GM12878 (cell line): ENCODE data around the gene SPRY4. TPM values are rescaled to one million over a fixed set of nuclear protein-coding genes. Genes with fewer than 3 reads are reported as not detected.

Source experiments
- ATAC-seq: fragments of 200-7000 bp; cut with Tn5 transposase; 3 replicates; pipeline ENCODE4 v1.9.1; 2020; ENCODE audit warnings: mild to moderate bottlenecking, moderate library complexity
- BruUV-seq: library from RNA; stranded (reverse); fragments of 400-500 nt; replicated peaks from 2 replicates; lab custom pipeline; 2021; lab: Mats Ljungman, UMichigan
- CTCF ChIA-PET: fragments of 300-600 bp; sonication (Branson Sonifier 250); formaldehyde crosslinking; extraction: SDS; loops from one replicate; lab custom pipeline; 2021; ENCODE audit warnings: inconsistent platforms; lab: Yijun Ruan, JAX
- POLR2A ChIA-PET: fragments of 350-600 bp; formaldehyde crosslinking; extraction: SDS; loops from one replicate; lab custom pipeline; 2021; ENCODE audit warnings: inconsistent platforms; lab: Charles Lee
- RAD21 ChIA-PET: fragments of 300-600 bp; sonication (Branson Sonifier 250); formaldehyde crosslinking; loops from one replicate; lab custom pipeline; 2023; ENCODE audit warnings: antibody characterized with exemption; ENCODE audit not compliant: unreplicated experiment; lab: Charles Lee
- SMC1A ChIA-PET: fragments of 300-600 bp; sonication (Branson Sonifier 250); formaldehyde crosslinking; loops from one replicate; lab custom pipeline; 2023; ENCODE audit not compliant: unreplicated experiment, uncharacterized antibody; lab: Charles Lee
- DNase-seq: peaks from one replicate; pipeline ENCODE4 v3.0.0-alpha.2; 2011; ENCODE audit warnings: low read depth, low spot score
- FAIRE-seq: peaks from 3 replicates; lab custom pipeline; 2011; peaks lifted over from hg19 to GRCh38; lab: Jason Lieb, UNC
- H2AFZ ChIP-seq: 2 replicates; pipeline ENCODE4 v1.6.0; 2011; ENCODE audit warnings: low read depth, low read length, control low read depth; ENCODE audit not compliant: control insufficient read depth
- H3K27ac ChIP-seq: 2 replicates; pipeline ENCODE4 v1.5.1; 2011; ENCODE audit warnings: control low read depth; ENCODE audit not compliant: control insufficient read depth, insufficient read depth
- H3K27me3 ChIP-seq, 2 experiments: replicated peaks in 1 of 2; 2 replicates each; pipeline versions ENCODE4 v1.6.0 to v1.6.1; 2011; ENCODE audit warnings: low read length in 1 of 2; ENCODE audit not compliant: control insufficient read depth in 2 of 2, insufficient read depth in 2 of 2
- H3K36me3 ChIP-seq, 2 experiments: 2 replicates each; pipeline ENCODE4 v1.5.1; 2011; ENCODE audit warnings: low read length in 1 of 2; ENCODE audit not compliant: control insufficient read depth in 2 of 2, insufficient read depth in 2 of 2
- H3K4me1 ChIP-seq: 2 replicates; pipeline ENCODE4 v1.6.1; 2011; ENCODE audit warnings: mild to moderate bottlenecking, low read length, moderate library complexity, mixed read lengths; ENCODE audit not compliant: control insufficient read depth, insufficient read depth
- H3K4me2 ChIP-seq: 2 replicates; pipeline ENCODE4 v1.6.0; 2011; ENCODE audit warnings: control low read depth; ENCODE audit not compliant: control insufficient read depth, insufficient read depth
- H3K4me3 ChIP-seq: fragments of 200-600 bp; sonication (generic); 2 replicates; pipeline ENCODE4 v1.5.1; 2016
- H3K79me2 ChIP-seq: 2 replicates; pipeline ENCODE4 v1.6.0; 2011; ENCODE audit warnings: low read length; ENCODE audit not compliant: control insufficient read depth, insufficient read depth
- H3K9ac ChIP-seq: 2 replicates; pipeline ENCODE4 v1.8.0; 2011; ENCODE audit warnings: low read length, control low read depth, mixed read lengths; ENCODE audit not compliant: control insufficient read depth, insufficient read depth
- H3K9me3 ChIP-seq: replicated peaks from 3 replicates; pipeline ENCODE4 v1.5.1; 2011; ENCODE audit warnings: mild to moderate bottlenecking, low read length; ENCODE audit not compliant: control insufficient read depth, insufficient read depth
- H4K20me1 ChIP-seq: 2 replicates; pipeline ENCODE4 v1.6.0; 2011; ENCODE audit not compliant: control insufficient read depth, insufficient read depth
- CBFB ChIP-seq: IDR thresholded peaks from 2 replicates; pipeline ENCODE4 v1.6.1; 2016; ENCODE audit warnings: antibody characterized with exemption, low read depth
- ESRRA ChIP-seq: IDR thresholded peaks from 2 replicates; pipeline ENCODE4 v1.6.1; 2012; ENCODE audit warnings: mild to moderate bottlenecking, low read length, improper control_type of control experiment
- EZH2 ChIP-seq: IDR thresholded peaks from 2 replicates; pipeline ENCODE4 v1.6.1; 2012; ENCODE audit warnings: low read depth, mild to moderate bottlenecking, control low read depth, inconsistent platforms, low read length, borderline replicate concordance; ENCODE audit not compliant: control insufficient read depth
- MEF2A ChIP-seq: IDR thresholded peaks from 2 replicates; pipeline ENCODE4 v1.6.1; 2011; ENCODE audit warnings: low read depth, mild to moderate bottlenecking, low read length, moderate library complexity; ENCODE audit not compliant: insufficient read depth
- NBN ChIP-seq: fragments of 450-650 bp; IDR thresholded peaks from 2 replicates; pipeline ENCODE4 v1.6.1; 2016
- NFYA ChIP-seq: IDR thresholded peaks from 2 replicates; pipeline ENCODE4 v1.6.1; 2011; ENCODE audit warnings: low read depth, mild to moderate bottlenecking, low read length, improper control_type of control experiment, borderline replicate concordance
- NFYB ChIP-seq: IDR thresholded peaks from 2 replicates; pipeline ENCODE4 v1.6.1; 2011; ENCODE audit warnings: low read depth, mild to moderate bottlenecking, low read length, improper control_type of control experiment, moderate library complexity; ENCODE audit not compliant: insufficient read depth
- PML ChIP-seq: IDR thresholded peaks from 2 replicates; pipeline ENCODE4 v1.6.1; 2012; ENCODE audit warnings: low read length, inconsistent platforms
- RCOR1 ChIP-seq: conservative IDR thresholded peaks from 2 replicates; pipeline ENCODE4 v1.6.1; 2012; ENCODE audit warnings: low read depth, low read length, improper control_type of control experiment
- ZNF592 ChIP-seq: fragments of 450-650 bp; IDR thresholded peaks from 2 replicates; pipeline ENCODE4 v1.6.1; 2017; ENCODE audit warnings: mild to moderate bottlenecking, moderate library complexity
- whole genome bisulfite sequencing: methylation state at CpG from one replicate; pipeline ENCODE4 v1.1.6; 2016; ENCODE audit warnings: low lambda C conversion rate; ENCODE audit not compliant: insufficient replicate concordance, insufficient coverage; ENCODE audit errors: missing lambda C conversion rate; 5-methylcytosine and 5-hydroxymethylcytosine counted together
- in situ Hi-C: fragments of 300-500 bp; cut with MboI; formaldehyde crosslinking; loops from 9 replicates; pipeline ENCODE4 v1.14.3; 2018; ENCODE audit warnings: mixed read lengths
- intact Hi-C: fragments of 100-400 bp; cut with micrococcal nuclease; formaldehyde crosslinking; loops from one replicate; pipeline ENCODE4 v1.14.2; 2022; ENCODE audit not compliant: unreplicated experiment
- polyA plus RNA-seq, 11 experiments: library from polyadenylated mRNA; depleted of rRNA in 4 of 11; unstranded in 6 of 11; stranded (reverse) in 5 of 11; fragments of >200 nt; fragmentation: Nextera tagmentation in 4 of 11; fragmentation: Illumina TruSeq in 1 of 11; extraction: Ambion mirVana in 4 of 11; extraction: Trizol in 1 of 11; gene quantifications; 1 replicate in 1 of 11; 2 replicates in 10 of 11; pipeline versions ENCODE4 v1.2.1 to v1.2.3, GENCODE V29; 2011 to 2016; ENCODE audit warnings: inconsistent platforms in 2 of 11, missing spikeins in 2 of 11, low read depth in 1 of 11
- total RNA-seq, 4 experiments: library from RNA; depleted of rRNA in 3 of 4; stranded (reverse); fragments of >200 nt in 3 of 4; fragmentation: Illumina TruSeq in 1 of 4; extraction: Trizol in 1 of 4; gene quantifications; 2 replicates each; pipeline versions ENCODE4 v1.2.1 to v1.2.3, GENCODE V29; 2013 to 2021
- TF ChIP-seq, protein P1 (sequence below): IDR thresholded peaks from 2 replicates; pipeline ENCODE4 v1.6.1; 2011; ENCODE audit warnings: borderline replicate concordance, low read depth, mild to moderate bottlenecking, moderate library complexity, low read length; ENCODE audit not compliant: insufficient read depth, poor library complexity, severe bottlenecking
- TF ChIP-seq, protein P2 (sequence below): IDR thresholded peaks from 2 replicates; pipeline ENCODE4 v1.6.1; 2011; ENCODE audit warnings: borderline replicate concordance, low read depth, mild to moderate bottlenecking, moderate library complexity, mixed read lengths, low read length; ENCODE audit not compliant: insufficient read depth; ENCODE audit errors: extremely low read length
- TF ChIP-seq, protein P3 (sequence below): IDR thresholded peaks from 2 replicates; pipeline ENCODE4 v1.6.1; 2012; ENCODE audit warnings: improper control_type of control experiment, low read depth, low read length; ENCODE audit not compliant: insufficient replicate concordance

Gene SPRY4
- total and polyA plus RNA-seq, 10 of the 15 experiments (the other 5 are each of a cell fraction or from before 2014, with no cell fraction given) = 0.04 to 1.4 (median 0.18) TPM; not detected in 1

GRCh38 chr5:142277796-142278195 lies 47.0 kb downstream of the SPRY4 start:
- Histone ChIP-seq H3K79me2 (no peaks in the 10 kb centered on the region), H2AFZ (no peak overlapping the region), H3K36me3 (no peaks in the 10 kb centered on the region), H3K4me2 (no peak overlapping the region), H3K27me3 (no peaks in the 10 kb centered on the region), H3K27ac (no peak overlapping the region), H3K4me3 (no peak overlapping the region), H3K9ac (no peak overlapping the region), H4K20me1 (no peaks in the 10 kb centered on the region), H3K4me1 (no peaks in the 10 kb centered on the region), H3K9me3 (no peaks in the 10 kb centered on the region)
- ChIA-PET RAD21 (no interaction called here), SMC1A (no interaction called here), CTCF (no interaction called here), POLR2A (no interaction called here)
- no TSS peak for BruUV-seq
- FAIRE-seq (no peak), ATAC-seq (no peak), DNase-seq (no peak)
- intact Hi-C loops = no loop called here
- WGBS = 100% methylated on average over 3 of the region's 3 CpGs
- in situ Hi-C loops = no loop called here
- TF ChIP-seq PML (no peak), CBFB (no peak), NFYB (no peak), RCOR1 (no peak), NBN (no peak), ZNF592 (no peak), EZH2 (no peak), MEF2A (no peak), ESRRA (no peak), NFYA (no peak)
- TF ChIP-seq, protein P1, sequence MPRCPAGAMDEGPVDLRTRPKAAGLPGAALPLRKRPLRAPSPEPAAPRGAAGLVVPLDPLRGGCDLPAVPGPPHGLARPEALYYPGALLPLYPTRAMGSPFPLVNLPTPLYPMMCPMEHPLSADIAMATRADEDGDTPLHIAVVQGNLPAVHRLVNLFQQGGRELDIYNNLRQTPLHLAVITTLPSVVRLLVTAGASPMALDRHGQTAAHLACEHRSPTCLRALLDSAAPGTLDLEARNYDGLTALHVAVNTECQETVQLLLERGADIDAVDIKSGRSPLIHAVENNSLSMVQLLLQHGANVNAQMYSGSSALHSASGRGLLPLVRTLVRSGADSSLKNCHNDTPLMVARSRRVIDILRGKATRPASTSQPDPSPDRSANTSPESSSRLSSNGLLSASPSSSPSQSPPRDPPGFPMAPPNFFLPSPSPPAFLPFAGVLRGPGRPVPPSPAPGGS = no peak
- TF ChIP-seq, protein P2, sequence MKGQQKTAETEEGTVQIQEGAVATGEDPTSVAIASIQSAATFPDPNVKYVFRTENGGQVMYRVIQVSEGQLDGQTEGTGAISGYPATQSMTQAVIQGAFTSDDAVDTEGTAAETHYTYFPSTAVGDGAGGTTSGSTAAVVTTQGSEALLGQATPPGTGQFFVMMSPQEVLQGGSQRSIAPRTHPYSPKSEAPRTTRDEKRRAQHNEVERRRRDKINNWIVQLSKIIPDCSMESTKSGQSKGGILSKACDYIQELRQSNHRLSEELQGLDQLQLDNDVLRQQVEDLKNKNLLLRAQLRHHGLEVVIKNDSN = no peak
- TF ChIP-seq, protein P3, sequence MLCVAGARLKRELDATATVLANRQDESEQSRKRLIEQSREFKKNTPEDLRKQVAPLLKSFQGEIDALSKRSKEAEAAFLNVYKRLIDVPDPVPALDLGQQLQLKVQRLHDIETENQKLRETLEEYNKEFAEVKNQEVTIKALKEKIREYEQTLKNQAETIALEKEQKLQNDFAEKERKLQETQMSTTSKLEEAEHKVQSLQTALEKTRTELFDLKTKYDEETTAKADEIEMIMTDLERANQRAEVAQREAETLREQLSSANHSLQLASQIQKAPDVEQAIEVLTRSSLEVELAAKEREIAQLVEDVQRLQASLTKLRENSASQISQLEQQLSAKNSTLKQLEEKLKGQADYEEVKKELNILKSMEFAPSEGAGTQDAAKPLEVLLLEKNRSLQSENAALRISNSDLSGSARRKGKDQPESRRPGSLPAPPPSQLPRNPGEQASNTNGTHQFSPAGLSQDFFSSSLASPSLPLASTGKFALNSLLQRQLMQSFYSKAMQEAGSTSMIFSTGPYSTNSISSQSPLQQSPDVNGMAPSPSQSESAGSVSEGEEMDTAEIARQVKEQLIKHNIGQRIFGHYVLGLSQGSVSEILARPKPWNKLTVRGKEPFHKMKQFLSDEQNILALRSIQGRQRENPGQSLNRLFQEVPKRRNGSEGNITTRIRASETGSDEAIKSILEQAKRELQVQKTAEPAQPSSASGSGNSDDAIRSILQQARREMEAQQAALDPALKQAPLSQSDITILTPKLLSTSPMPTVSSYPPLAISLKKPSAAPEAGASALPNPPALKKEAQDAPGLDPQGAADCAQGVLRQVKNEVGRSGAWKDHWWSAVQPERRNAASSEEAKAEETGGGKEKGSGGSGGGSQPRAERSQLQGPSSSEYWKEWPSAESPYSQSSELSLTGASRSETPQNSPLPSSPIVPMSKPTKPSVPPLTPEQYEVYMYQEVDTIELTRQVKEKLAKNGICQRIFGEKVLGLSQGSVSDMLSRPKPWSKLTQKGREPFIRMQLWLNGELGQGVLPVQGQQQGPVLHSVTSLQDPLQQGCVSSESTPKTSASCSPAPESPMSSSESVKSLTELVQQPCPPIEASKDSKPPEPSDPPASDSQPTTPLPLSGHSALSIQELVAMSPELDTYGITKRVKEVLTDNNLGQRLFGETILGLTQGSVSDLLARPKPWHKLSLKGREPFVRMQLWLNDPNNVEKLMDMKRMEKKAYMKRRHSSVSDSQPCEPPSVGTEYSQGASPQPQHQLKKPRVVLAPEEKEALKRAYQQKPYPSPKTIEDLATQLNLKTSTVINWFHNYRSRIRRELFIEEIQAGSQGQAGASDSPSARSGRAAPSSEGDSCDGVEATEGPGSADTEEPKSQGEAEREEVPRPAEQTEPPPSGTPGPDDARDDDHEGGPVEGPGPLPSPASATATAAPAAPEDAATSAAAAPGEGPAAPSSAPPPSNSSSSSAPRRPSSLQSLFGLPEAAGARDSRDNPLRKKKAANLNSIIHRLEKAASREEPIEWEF = no peak
